NCI-H446 treated with DMSO at 0.1 percent for 48 hours (cell line): ENCODE data around the gene TCF23.

Source experiments
- DNase-seq: peaks from one replicate; lab custom pipeline; 2025; lab: John Stamatoyannopoulos, UW

Gene TCF23

DNA sequence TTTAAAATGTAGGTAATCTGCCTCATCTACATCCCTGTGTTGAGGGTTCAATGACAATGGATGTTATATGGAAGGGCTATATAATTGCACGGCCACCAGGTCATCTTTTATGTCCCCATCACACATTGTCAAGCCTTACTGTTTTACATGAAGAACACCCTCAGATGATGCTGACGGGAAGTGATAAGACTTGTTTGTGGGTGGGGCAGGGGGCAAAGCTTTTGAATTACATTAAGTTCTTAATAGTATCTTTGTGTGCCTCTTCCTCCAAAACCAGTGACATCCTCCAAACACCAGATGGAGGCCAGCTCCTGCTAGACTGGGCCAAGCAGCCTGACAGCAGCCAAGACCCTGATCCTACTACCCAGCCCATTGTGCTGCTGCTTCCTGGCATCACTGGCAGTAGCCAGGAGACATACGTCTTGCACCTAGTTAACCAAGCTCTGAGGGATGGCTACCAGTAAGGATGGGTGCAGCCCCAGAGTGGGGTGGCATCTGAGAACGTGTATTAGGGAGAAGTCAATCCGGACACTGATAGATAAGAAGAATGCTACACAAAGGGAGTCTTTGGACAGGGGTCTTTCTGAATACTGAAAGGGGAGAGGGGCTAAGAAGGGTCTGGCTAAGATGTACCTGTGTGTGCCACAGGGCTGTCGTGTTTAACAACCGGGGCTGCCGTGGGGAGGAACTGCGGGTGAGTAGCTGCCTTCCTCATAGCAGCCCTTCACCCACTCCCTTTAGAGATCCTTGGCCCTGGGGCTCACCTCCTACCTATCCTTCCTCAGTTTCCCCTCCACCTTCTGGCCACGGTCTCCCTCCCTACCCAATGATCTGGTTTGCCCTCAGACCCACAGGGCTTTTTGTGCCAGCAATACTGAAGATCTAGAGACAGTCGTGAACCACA lies 19.9 kb upstream of the TCF23 start:
- no peak for DNase-seq

- DNase-seq = no peak
Measured at GRCh38 chr2:27130396-27130795, 18.4 kb upstream of the TCF23 start.

DNA sequence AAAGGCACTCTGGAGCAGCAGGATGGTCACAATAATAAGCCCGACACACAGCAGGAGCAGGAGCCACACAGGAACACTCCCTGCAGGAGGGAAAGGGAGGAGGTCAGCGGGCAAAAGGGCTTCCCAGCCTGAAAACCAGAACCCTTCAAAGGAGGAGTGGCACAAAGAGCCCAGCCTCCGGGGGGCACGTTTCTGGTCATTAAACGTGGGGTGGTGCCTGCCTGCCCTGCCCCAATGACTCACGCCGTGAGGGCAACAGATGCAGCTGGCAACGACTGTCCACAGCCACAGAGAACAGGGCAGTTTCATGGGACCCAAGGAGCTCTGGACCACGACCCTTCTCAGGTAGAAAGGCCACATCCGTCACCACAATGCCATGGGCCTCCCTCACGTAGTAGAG lies 17.4 kb upstream of the TCF23 start:
- no peak for DNase-seq

DNA sequence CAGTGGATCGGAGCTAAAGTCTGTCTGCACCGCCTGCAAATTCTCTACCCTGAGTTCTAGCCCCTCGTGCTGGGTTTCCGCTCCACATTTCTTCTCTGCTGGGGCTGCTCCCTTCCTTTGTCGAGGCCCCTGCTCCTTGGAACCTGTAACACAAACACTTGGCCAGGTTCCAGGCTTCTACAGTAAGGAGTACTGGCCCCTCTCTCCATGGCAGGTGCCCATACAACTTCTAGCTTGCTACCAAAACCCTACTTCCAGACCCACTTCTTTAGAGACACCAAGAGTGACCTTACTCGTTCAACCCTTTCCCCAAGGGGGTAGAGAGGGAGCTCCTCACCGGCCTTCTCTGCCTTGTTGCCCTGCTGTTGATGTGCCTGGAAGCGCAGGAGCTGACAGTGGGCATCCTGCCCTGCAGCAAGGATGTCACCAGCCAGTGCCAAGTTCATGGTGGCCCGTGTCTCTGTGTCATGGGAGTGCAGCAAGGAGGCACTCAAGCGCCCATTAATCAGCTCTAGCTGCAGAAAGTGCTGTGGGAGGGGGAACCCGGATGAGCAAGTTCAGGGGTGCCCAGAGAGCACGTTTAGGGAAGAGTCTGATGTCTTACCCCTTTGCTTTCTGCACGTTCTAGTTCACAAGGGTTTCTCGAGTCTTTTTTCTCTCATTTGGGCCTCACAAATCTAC lies 15.5 kb upstream of the TCF23 start:
- DNase-seq = no peak

DNA sequence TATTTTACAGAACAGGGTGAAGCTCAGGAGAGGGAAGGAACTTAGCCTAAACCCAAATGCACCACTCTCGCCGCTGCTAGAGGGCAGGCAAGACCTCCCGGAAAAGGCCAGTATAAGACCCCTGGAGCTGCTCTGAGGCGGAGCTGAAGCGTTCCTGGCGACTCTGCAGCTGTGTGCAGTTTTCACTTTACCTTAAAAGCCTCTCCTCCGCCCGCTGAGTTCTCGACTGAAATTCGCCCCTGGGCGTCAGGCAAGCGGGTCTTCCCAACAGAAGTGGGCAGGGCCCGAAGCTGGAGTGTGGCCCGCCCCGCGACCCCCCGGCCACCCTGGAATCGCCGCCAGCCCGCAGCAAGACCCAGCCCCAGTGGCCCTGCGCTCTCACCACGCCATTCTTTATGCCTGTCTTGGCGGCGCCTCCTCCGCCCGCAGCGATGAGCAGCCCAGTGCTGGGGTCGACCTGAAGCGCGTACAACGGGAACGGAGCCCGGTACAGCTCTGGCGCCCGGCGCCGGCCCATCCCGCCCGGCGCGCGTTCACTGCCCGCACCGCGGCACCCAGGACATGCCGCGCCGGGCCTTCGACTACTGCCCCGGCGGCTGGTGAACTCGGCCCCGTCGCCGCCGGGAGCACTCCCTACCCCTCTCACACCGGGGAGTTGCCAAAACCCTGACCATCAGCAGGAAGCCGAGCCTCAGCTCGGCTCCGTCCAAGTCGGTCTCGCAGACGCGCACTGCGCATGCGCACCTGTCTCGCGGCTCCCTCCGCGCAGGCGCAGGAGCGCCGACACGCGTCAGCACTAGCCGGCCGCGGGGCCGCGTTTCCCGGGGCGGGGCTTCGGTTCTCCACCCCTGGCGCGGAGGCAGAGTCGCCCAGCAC lies 14.7 kb upstream of the TCF23 start, which contains the start of gene PREB:
Gene PREB (minus strand): TSS at position 732 of the 876 bp plus-strand sequence. CDS start 215 bp downstream, at position 517.
- DNase-seq = peak; percentile 86

DNA sequence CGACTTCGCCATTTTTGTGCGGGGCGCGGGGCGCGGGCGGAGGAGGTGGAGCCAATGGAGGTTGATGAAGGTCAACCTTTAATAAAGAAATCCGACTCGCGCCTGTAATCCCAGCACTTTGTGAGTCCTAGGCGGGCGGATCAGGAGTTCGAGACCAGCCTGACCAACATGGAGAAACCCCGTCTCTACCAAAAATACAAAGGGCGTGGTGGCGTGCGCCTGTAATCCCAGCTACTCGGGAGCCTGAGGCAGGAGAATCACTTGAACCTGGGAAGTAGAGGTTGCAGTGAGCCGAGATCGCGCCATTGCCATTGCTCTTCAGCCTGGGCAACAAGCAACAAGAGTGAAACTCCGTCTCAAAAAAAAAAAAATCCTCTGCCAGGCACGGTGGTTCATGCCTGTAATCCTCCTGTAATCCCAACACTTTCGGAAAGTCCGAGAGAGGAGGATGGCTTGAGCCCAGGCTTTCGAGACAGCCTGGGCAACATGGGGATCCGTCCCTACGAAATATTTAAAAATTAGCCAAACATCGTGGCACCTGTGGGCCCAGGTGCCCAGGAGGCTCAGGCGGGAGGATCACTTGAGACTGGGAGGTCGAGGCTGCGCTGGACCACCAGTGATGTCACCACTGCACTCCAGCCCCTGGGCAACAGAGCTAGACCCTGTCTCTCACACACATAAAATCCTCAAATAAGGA lies 13.9 kb upstream of the TCF23 start:
- no peak for DNase-seq

- DNase-seq = no peak
Measured at GRCh38 chr2:27135478-27135955, 13.3 kb upstream of the TCF23 start.

DNA sequence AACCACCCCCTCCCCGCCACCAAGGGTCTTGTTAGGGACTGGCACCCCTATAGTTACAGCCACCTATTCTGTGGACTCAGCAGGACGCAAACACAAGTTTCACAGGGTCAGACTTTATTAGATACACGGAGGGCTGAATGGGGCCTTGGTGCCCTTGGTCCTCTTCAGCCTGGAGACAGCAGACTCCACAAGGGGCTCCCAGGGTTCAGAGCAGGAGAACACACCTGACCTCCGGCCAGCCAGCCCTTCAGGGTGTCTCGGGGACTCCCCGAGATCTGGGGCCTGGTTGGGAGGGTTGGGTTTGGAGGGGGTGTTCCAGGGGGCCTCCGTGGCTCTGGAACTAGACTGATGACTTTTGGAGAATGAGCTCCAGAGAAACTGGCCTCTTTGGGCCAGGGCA lies 12.1 kb upstream of the TCF23 start:
- DNase-seq = no peak

DNA sequence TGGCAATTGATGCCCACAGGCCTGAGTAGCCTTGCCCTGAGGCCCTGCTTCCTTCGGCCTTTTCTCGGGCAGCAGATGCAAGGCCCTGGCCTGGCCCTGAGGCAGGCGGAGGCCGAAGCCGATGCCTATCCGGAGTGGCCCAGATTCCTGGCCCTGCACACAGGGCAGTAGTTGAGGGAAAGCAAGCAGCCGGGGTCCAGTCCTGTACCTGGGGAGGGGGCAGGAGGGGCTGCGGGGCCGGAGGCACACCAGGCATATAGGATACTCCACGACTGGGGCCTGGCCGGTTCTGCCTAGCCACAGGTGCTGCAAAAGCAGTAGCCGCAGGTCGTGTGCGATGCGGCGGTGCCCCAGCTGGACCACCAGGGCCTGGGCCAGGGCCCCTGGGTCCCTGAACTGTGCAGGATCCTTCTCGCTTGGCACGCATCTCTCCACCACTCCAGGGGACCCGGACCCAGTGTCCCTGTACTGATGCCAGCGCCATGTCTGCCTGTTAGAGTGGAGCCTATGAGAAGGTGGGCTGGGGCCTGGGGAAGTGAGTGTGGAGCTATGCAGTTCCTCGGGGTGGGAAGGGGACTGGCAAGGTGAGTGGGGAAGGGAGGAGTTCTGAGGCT lies 11.4 kb upstream of the TCF23 start:
- DNase-seq = no peak

- DNase-seq = no peak
Measured at GRCh38 chr2:27138111-27138510, 10.7 kb upstream of the TCF23 start.

GRCh38 chr2:27139310-27139709 lies 9.5 kb upstream of the TCF23 start, which contains the start of gene PRR30:
Gene PRR30 (minus strand): TSS chr2:27139410. CDS start chr2:27138329, 1,081 bp downstream.
- no peak for DNase-seq

DNA sequence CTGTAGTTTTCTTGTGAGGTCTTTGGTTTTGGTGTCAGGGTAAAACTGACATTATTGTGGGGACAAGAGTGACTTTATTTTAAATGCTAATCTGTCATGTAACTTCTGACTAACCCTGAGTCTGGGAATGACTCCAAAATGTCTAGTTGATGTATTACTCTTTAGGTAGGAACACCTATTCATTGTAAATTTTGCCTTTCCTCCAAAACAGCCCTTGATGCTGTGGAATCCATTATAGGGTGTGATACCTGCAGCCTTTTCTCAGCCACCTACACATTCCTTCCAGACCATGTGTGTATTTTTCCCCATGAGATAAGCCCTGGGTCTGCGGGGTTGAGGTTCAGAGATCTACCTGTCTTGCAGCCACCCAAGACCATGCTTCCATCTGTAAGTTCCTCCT lies 5.5 kb upstream of the TCF23 start:
- DNase-seq = no peak

- DNase-seq = no peak
Measured at GRCh38 chr2:27145682-27146081, 3.1 kb upstream of the TCF23 start.

GRCh38 chr2:27147935-27148334 lies 869 bp upstream of the TCF23 start:
- no peak for DNase-seq

- no peak for DNase-seq
Measured at GRCh38 chr2:27149570-27150405, 984 bp downstream of the TCF23 start.

GRCh38 chr2:27150639-27151230 lies 1.9 kb downstream of the TCF23 start:
- no peak for DNase-seq

DNA sequence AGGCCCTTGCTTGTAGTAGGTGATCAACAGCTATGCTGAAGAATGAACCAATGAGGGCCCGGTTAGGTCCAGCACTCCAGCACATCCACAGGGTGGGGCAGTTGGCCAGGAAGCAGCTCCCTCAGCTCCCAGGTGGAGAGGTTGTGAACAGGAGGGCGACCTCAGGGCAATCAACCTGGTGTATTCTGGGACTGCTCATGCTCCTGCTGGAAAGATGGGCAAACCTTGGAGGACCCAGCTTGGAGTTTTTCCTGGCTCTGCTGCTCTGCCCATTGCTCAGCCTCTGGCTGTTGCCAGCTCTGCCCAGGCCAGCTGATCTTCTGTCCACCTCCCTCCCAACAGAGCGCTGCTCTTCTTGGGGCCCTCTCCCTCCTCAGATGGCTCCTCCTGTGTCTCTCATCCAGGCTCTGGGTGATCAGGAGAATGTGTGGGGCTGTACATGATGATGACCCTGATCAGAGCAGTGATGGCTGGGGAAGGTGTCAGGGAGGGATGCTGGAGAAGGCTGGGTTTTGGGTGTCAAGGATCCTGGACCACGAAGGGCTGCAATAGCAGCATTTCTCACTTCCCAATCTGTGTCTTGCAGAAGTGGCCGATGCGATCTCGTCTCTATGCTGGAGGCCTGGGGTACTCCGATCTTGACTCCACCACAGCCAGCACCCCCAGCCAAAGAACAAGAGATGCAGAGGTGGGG lies 3.4 kb downstream of the TCF23 start:
- DNase-seq = no peak

DNA sequence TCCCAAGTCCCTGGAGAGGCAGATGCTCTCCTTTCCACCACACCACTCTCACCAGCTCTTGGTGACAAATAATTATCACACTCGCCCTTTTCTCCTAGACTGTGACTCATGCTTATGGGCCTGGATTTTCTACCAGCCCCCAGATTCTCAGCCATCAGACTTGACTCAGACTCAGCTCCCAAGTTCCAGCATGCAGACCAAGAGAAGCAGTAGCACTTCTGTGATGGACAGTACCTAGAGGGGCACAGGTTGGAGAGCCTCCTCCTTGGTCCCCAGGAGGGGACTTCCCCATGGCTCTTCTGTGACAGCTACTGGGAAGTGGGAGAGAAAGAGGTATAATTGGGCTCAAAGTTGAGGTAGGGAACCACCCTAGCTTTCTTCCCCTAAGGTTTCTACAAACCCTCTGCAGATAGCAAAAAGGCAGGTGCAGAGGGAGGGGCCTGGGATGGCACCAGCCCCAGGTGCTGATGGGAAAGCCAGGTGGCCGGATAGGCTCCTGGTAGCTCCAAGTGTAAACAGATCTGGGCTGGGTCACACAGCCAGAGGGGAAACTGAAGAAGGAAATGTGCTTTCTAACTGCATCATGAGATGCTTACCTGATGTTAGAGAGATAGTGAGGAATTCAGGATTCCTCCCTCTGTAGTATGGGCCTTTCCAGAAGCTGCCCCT lies 4.1 kb downstream of the TCF23 start:
- DNase-seq = no peak
